Karpas-422 (cell line): ENCODE data around the gene SSH2. TPM values are rescaled to one million over a fixed set of nuclear protein-coding genes. Genes with fewer than 3 reads are reported as not detected.

ENCODE experiments used
- DNase-seq: peaks from one replicate; pipeline ENCODE4 v3.0.0-alpha.2; 2015
- H2AFZ ChIP-seq: fragments of 200-600 bp; sonication (generic); 2 replicates; pipeline ENCODE4 v1.6.1; 2014; ENCODE audit warnings: antibody characterized with exemption, low read length, mixed read lengths
- H3K27ac ChIP-seq: fragments of 200-600 bp; sonication (generic); 2 replicates; pipeline ENCODE4 v1.5.1; 2014; ENCODE audit warnings: mild to moderate bottlenecking, low read length, moderate library complexity
- H3K27me3 ChIP-seq: fragments of 200-600 bp; sonication (generic); 2 replicates; pipeline ENCODE4 v1.6.1; 2014; ENCODE audit warnings: low read length, mixed read lengths
- H3K36me3 ChIP-seq: fragments of 200-600 bp; sonication (generic); 2 replicates; pipeline ENCODE4 v1.6.1; 2014; ENCODE audit warnings: low read length, mixed read lengths; ENCODE audit not compliant: insufficient read depth
- H3K4me1 ChIP-seq: fragments of 200-600 bp; sonication (generic); 2 replicates; pipeline ENCODE4 v1.6.1; 2014; ENCODE audit warnings: mild to moderate bottlenecking, low read length, mixed read lengths
- H3K4me2 ChIP-seq: fragments of 200-600 bp; sonication (generic); 2 replicates; pipeline ENCODE4 v1.6.1; 2014; ENCODE audit warnings: low read length, low read depth, mild to moderate bottlenecking; ENCODE audit not compliant: poor library complexity, severe bottlenecking
- H3K4me3 ChIP-seq: fragments of 200-600 bp; sonication (generic); 2 replicates; pipeline ENCODE4 v1.5.1; 2014; ENCODE audit warnings: mild to moderate bottlenecking, antibody characterized with exemption, low read length, mixed read lengths
- H3K79me2 ChIP-seq: fragments of 200-600 bp; sonication (generic); 2 replicates; pipeline ENCODE4 v1.6.1; 2014; ENCODE audit warnings: mild to moderate bottlenecking, low read length, mixed read lengths
- H3K9ac ChIP-seq: fragments of 200-600 bp; sonication (generic); 2 replicates; pipeline ENCODE4 v1.6.0; 2014; ENCODE audit warnings: low read length
- H3K9me2 ChIP-seq: fragments of 200-600 bp; sonication (generic), shearing (Covaris generic); replicated peaks from 2 replicates; pipeline ENCODE4 v1.6.0; 2014; ENCODE audit warnings: mild to moderate bottlenecking, low read length, moderate library complexity; ENCODE audit not compliant: insufficient read depth
- H3K9me3 ChIP-seq: fragments of 300-700, 200-600 bp; sonication (generic); 2 replicates; pipeline ENCODE4 v1.6.1; 2014; ENCODE audit warnings: low read length, mixed read lengths
- H4K20me1 ChIP-seq: fragments of 200-600 bp; sonication (generic); 2 replicates; pipeline ENCODE4 v1.6.1; 2014; ENCODE audit warnings: mild to moderate bottlenecking, antibody characterized with exemption, low read length, low read depth; ENCODE audit not compliant: insufficient read depth
- total RNA-seq: library from RNA; depleted of rRNA; stranded (reverse); fragments of >200 nt; shearing (Covaris generic); gene quantifications from 2 replicates; pipeline ENCODE4 v1.2.3, GENCODE V29; 2014; ENCODE audit warnings: low replicate concordance

The SSH2 gene
- total RNA-seq, 1 experiment from 2014 or later = 53.9 TPM

- no peak overlapping the region for H3K4me3 ChIP-seq
- H3K9ac ChIP-seq = no peak overlapping the region
- no peak overlapping the region for H3K4me2 ChIP-seq
- DNase-seq = no peak
- H4K20me1 ChIP-seq = no peaks in the 10 kb centered on the region
- peaks cover 49% of the 10 kb centered on the region for H3K4me1 ChIP-seq
- no peaks in the 10 kb centered on the region for H3K9me2 ChIP-seq
- H3K79me2 ChIP-seq = peaks cover 79% of the 10 kb centered on the region
- H3K27ac ChIP-seq = no peak overlapping the region
- H2AFZ ChIP-seq = no peak overlapping the region
- no peaks in the 10 kb centered on the region for H3K27me3 ChIP-seq
- no peaks in the 10 kb centered on the region for H3K36me3 ChIP-seq
- no peaks in the 10 kb centered on the region for H3K9me3 ChIP-seq
These were observed 214.3 kb downstream of the SSH2 start for GRCh38 chr17:29715680-29716079.

GRCh38 chr17:29714146-29714545 is 215.9 kb downstream of the SSH2 start:
- Histone ChIP-seq H3K27me3 (no peaks in the 10 kb centered on the region), H3K9me3 (no peaks in the 10 kb centered on the region), H3K4me2 (no peak overlapping the region), H3K9me2 (no peaks in the 10 kb centered on the region), H3K36me3 (no peaks in the 10 kb centered on the region), H3K4me3 (no peak overlapping the region), H3K79me2 (peaks cover 76% of the 10 kb centered on the region), H2AFZ (no peak overlapping the region), H4K20me1 (no peaks in the 10 kb centered on the region), H3K9ac (no peak overlapping the region), H3K27ac (peak overlapping the region; percentile 35), H3K4me1 (peaks cover 45% of the 10 kb centered on the region)
- peak; percentile 39 for DNase-seq

GRCh38 chr17:29713626-29714025 is 216.4 kb downstream of the SSH2 start:
- Histone ChIP-seq H2AFZ (no peak overlapping the region), H3K27ac (peak overlapping the region; percentile 35), H4K20me1 (no peaks in the 10 kb centered on the region), H3K4me1 (peaks cover 40% of the 10 kb centered on the region), H3K9me3 (no peaks in the 10 kb centered on the region), H3K27me3 (no peaks in the 10 kb centered on the region), H3K9ac (no peak overlapping the region), H3K4me3 (no peak overlapping the region), H3K9me2 (no peaks in the 10 kb centered on the region), H3K36me3 (no peaks in the 10 kb centered on the region), H3K79me2 (peaks cover 72% of the 10 kb centered on the region), H3K4me2 (no peak overlapping the region)
- peak; percentile 33 for DNase-seq

GRCh38 chr17:29711588-29712385 is 218.2 kb downstream of the SSH2 start:
- Histone ChIP-seq H2AFZ (no peak overlapping the region), H3K4me2 (no peak overlapping the region), H3K4me3 (no peak overlapping the region), H3K79me2 (peaks cover 70% of the 10 kb centered on the region), H4K20me1 (no peaks in the 10 kb centered on the region), H3K9ac (no peak overlapping the region), H3K27me3 (no peaks in the 10 kb centered on the region), H3K36me3 (no peaks in the 10 kb centered on the region), H3K4me1 (peaks cover 27% of the 10 kb centered on the region), H3K9me3 (no peaks in the 10 kb centered on the region), H3K9me2 (no peaks in the 10 kb centered on the region), H3K27ac (no peak overlapping the region)
- peak; percentile 34 for DNase-seq

GRCh38 chr17:29710891-29711418 is 219.1 kb downstream of the SSH2 start:
- H2AFZ ChIP-seq = no peak overlapping the region
- H3K36me3 ChIP-seq = no peaks in the 10 kb centered on the region
- H3K9ac ChIP-seq = no peak overlapping the region
- no peaks in the 10 kb centered on the region for H3K9me3 ChIP-seq
- H4K20me1 ChIP-seq = no peaks in the 10 kb centered on the region
- H3K4me1 ChIP-seq = peaks cover 31% of the 10 kb centered on the region
- no peak overlapping the region for H3K27ac ChIP-seq
- peak; percentile 33 for DNase-seq
- H3K79me2 ChIP-seq = peaks cover 69% of the 10 kb centered on the region
- H3K9me2 ChIP-seq = no peaks in the 10 kb centered on the region
- H3K27me3 ChIP-seq = no peaks in the 10 kb centered on the region
- no peak overlapping the region for H3K4me3 ChIP-seq
- no peak overlapping the region for H3K4me2 ChIP-seq

GRCh38 chr17:29710520-29710884 is 219.5 kb downstream of the SSH2 start:
- Histone ChIP-seq H3K4me2 (no peak overlapping the region), H3K36me3 (no peaks in the 10 kb centered on the region), H3K79me2 (peaks cover 69% of the 10 kb centered on the region), H3K27ac (no peak overlapping the region), H2AFZ (no peak overlapping the region), H4K20me1 (no peaks in the 10 kb centered on the region), H3K9ac (no peak overlapping the region), H3K9me2 (no peaks in the 10 kb centered on the region), H3K4me3 (no peak overlapping the region), H3K27me3 (no peaks in the 10 kb centered on the region), H3K4me1 (peaks cover 32% of the 10 kb centered on the region), H3K9me3 (no peaks in the 10 kb centered on the region)
- DNase-seq = peak; percentile 12

GRCh38 chr17:29709866-29710519 is 220.0 kb downstream of the SSH2 start:
- Histone ChIP-seq H4K20me1 (no peaks in the 10 kb centered on the region), H3K4me2 (no peak overlapping the region), H3K36me3 (no peaks in the 10 kb centered on the region), H3K9ac (no peak overlapping the region), H3K27me3 (no peaks in the 10 kb centered on the region), H3K27ac (no peak overlapping the region), H3K4me3 (no peak overlapping the region), H3K9me2 (no peaks in the 10 kb centered on the region), H2AFZ (no peak overlapping the region), H3K4me1 (peaks cover 35% of the 10 kb centered on the region), H3K9me3 (no peaks in the 10 kb centered on the region), H3K79me2 (peaks cover 73% of the 10 kb centered on the region)
- DNase-seq = no peak

GRCh38 chr17:29707212-29707571 is 222.8 kb downstream of the SSH2 start:
- no peaks in the 10 kb centered on the region for H4K20me1 ChIP-seq
- no peaks in the 10 kb centered on the region for H3K9me3 ChIP-seq
- H3K4me3 ChIP-seq = peak overlapping the region; percentile 54
- peak overlapping the region; percentile 91 for H3K27ac ChIP-seq
- peak overlapping the region; percentile 71 for H3K4me2 ChIP-seq
- H3K36me3 ChIP-seq = peaks cover 7% of the 10 kb centered on the region; the same call in 1 of the 2 replicates
- no peak for DNase-seq
- peaks cover 76% of the 10 kb centered on the region for H3K79me2 ChIP-seq
- H3K9ac ChIP-seq = peak overlapping the region; percentile 47
- 0 out of 2 replicates have a peak overlapping the region, but pooled peaks have one; percentile 59 for H2AFZ ChIP-seq
- H3K4me1 ChIP-seq = peaks cover 24% of the 10 kb centered on the region
- no peaks in the 10 kb centered on the region for H3K27me3 ChIP-seq
- H3K9me2 ChIP-seq = no peaks in the 10 kb centered on the region
